ENCODE data around the gene CCDC15. TPM values are rescaled to one million over a fixed set of nuclear protein-coding genes. Genes with fewer than 3 reads are reported as not detected.

The CCDC15 gene
- total and polyA plus RNA-seq, 11 donors: 0.08 to 1.8 (median 0.19) TPM

GRCh38 chr11:125070699-125071254, 116.8 kb downstream of the CCDC15 start:
- Histone ChIP-seq H3K27me3 (peaks cover 0 to 34% (median 5%) of the 10 kb centered on the region in 9 donors), H3K9me3 (no peaks in the 10 kb centered on the region), H3K4me3 (no peak overlapping the region), H3K4me1 (peaks cover 0 to 53% (median 0%) of the 10 kb centered on the region in 12 donors), H3K36me3 (no peaks in the 10 kb centered on the region), H3K27ac (peak overlapping the region in 5 of 12 donors; percentile 29 to 90 (median 55))
- ATAC-seq (peak; percentile 68 to 90 (median 86)), DNase-seq (peak in 4 of 5 donors; percentile 57 to 79 (median 65))
- no peak for TF ChIP-seq CTCF (IDR thresholded peaks at IDR 0.05)
- no peak for TF ChIP-seq POLR2A (IDR thresholded peaks at IDR 0.05)
- 50 to 66% (median 58%) methylated on average over 6 to 7 of the region's 7 CpGs for WGBS, 4 donors
- intact Hi-C loops (cut with DNase I): no loop called here

GRCh38 chr11:125071435-125071834, 117.4 kb downstream of the CCDC15 start:
- no peaks in the 10 kb centered on the region for H3K9me3 ChIP-seq
- H3K4me3 ChIP-seq: no peak overlapping the region
- H3K4me1 ChIP-seq: peaks cover 0 to 53% (median 0%) of the 10 kb centered on the region in 12 donors
- H3K27me3 ChIP-seq: peaks cover 0 to 28% (median 4%) of the 10 kb centered on the region in 9 donors
- no peak for TF ChIP-seq POLR2A (IDR thresholded peaks at IDR 0.05)
- TF ChIP-seq CTCF (IDR thresholded peaks at IDR 0.05): no peak
- WGBS, 4 donors: 46 to 49% (median 48%) methylated on average over 5 of the region's 5 CpGs
- peak overlapping the region in 5 of 12 donors; percentile 29 to 90 (median 55) for H3K27ac ChIP-seq
- intact Hi-C loops (cut with DNase I): no loop called here
- H3K36me3 ChIP-seq: no peaks in the 10 kb centered on the region
- DNase-seq (no peak), ATAC-seq (peak in 1 of 4 donors; percentile 17)

- intact Hi-C loops (cut with DNase I): no loop called here
- no peaks in the 10 kb centered on the region for H3K9me3 ChIP-seq
- peaks cover 0 to 53% (median 0%) of the 10 kb centered on the region in 12 donors for H3K4me1 ChIP-seq
- peaks cover 0 to 25% (median 4%) of the 10 kb centered on the region in 9 donors for H3K27me3 ChIP-seq
- DNase-seq (no peak), ATAC-seq (no peak)
- WGBS, 4 donors: 66 to 77% (median 69%) methylated on average over 6 of the region's 6 CpGs
- H3K4me3 ChIP-seq: no peak overlapping the region
- no peak for TF ChIP-seq CTCF (IDR thresholded peaks at IDR 0.05)
- TF ChIP-seq POLR2A (IDR thresholded peaks at IDR 0.05): no peak
- peak overlapping the region in 4 of 12 donors; percentile 29 to 90 (median 58) for H3K27ac ChIP-seq
- H3K36me3 ChIP-seq: no peaks in the 10 kb centered on the region
These were observed 117.8 kb downstream of the CCDC15 start for GRCh38 chr11:125071846-125072217.

DNA sequence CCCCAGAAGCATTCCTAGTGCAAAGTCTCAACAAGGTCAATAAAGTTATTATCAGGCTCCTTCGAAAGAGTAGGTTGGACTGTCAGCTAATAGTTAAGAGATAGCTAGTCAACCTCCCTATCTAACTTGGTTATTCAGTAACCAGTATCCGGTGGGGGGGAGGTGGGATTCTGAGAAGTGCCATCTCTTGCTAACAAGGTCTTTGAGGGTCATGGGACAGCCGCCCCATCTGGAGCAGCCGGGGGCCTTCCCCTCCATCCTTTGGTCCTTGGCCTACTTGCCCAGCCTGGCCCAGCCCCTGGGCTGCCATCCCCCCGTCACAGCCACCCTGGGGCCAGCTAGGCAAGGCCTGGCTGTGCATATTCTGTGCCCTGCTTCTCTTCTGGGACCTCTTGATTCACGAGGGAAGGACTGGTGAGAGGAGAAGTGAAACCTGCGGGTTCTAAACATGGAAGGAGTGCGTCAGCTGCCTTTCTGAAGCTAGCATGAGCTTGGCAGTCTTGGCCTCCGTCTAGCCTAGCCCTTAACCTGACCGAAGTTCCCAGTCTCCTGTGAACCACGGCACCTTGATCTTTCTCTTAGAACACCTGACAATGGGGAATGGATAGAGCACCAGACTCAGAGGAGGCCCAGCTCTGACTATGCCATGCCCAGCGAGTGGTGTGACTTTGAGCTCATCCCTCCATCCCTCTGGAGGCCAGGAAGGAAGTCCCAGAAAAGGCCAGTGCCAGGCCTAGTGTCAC, 118.4 kb downstream of the CCDC15 start:
- ATAC-seq (peak in 3 of 4 donors; percentile 44 to 66 (median 49)), DNase-seq (no peak)
- peaks cover 0 to 19% (median 3%) of the 10 kb centered on the region in 9 donors for H3K27me3 ChIP-seq
- H3K4me3 ChIP-seq: no peak overlapping the region
- intact Hi-C loops (cut with DNase I): no loop called here
- no peaks in the 10 kb centered on the region for H3K9me3 ChIP-seq
- peaks cover 0 to 53% (median 0%) of the 10 kb centered on the region in 12 donors for H3K4me1 ChIP-seq
- peak overlapping the region in 4 of 12 donors; percentile 13 to 90 (median 58) for H3K27ac ChIP-seq
- no peaks in the 10 kb centered on the region for H3K36me3 ChIP-seq
- 82 to 93% (median 87%) methylated on average over 10 to 12 of the region's 12 CpGs for WGBS, 4 donors
- TF ChIP-seq POLR2A (IDR thresholded peaks at IDR 0.05): no peak
- TF ChIP-seq CTCF (IDR thresholded peaks at IDR 0.05): no peak
